HG03342 (cell line): ENCODE results near the gene GRM8.
"Not testable (repeated sequence)": the region's sequence is repeated elsewhere in the genome, so short reads cannot be mapped to it uniquely, and the experiment has no call there.

Experiments used
- ATAC-seq: cut with Tn5 transposase; IDR thresholded peaks from one replicate; pipeline ENCODE4 v1.9.1; 2021; ENCODE audit warnings: mild to moderate bottlenecking, moderate library complexity; ENCODE audit not compliant: unreplicated experiment

Gene GRM8

GRCh38 chr7:126685018-126685573 is 567.6 kb downstream of the GRM8 start:
- no peak for ATAC-seq

- no peak for ATAC-seq
Observed at GRCh38 chr7:126682176-126682575, 570.6 kb downstream of the GRM8 start.

- not testable (repeated sequence) for ATAC-seq
Observed at GRCh38 chr7:126668762-126669161, 584.0 kb downstream of the GRM8 start.

- ATAC-seq, result no peak
Observed at GRCh38 chr7:126668367-126668752, 584.4 kb downstream of the GRM8 start.

- ATAC-seq, result no peak
Observed at GRCh38 chr7:126667742-126668366, 584.9 kb downstream of the GRM8 start.

GRCh38 chr7:126662856-126663255 is 589.9 kb downstream of the GRM8 start:
- no peak for ATAC-seq

- peak; percentile 85 for ATAC-seq
Observed at GRCh38 chr7:126659124-126659523, 593.6 kb downstream of the GRM8 start.

- peak; percentile 16 for ATAC-seq
Observed at GRCh38 chr7:126658684-126659083, 594.1 kb downstream of the GRM8 start.

GRCh38 chr7:126657599-126658358 is 595.0 kb downstream of the GRM8 start:
- peak; percentile 74 for ATAC-seq

GRCh38 chr7:126657137-126657536 is 595.6 kb downstream of the GRM8 start:
- ATAC-seq, result no peak

- ATAC-seq, result no peak
Observed at GRCh38 chr7:126656165-126656564, 596.6 kb downstream of the GRM8 start.

- no peak for ATAC-seq
Observed at GRCh38 chr7:126637538-126637937, 615.2 kb downstream of the GRM8 start.

- no peak for ATAC-seq
Observed at GRCh38 chr7:126635545-126635944, 617.2 kb downstream of the GRM8 start.

GRCh38 chr7:126608339-126608776 is 644.4 kb downstream of the GRM8 start:
- ATAC-seq, result no peak

- ATAC-seq, result no peak
Observed at GRCh38 chr7:126606331-126606730, 646.4 kb downstream of the GRM8 start.

- no peak for ATAC-seq
Observed at GRCh38 chr7:126605553-126605952, 647.2 kb downstream of the GRM8 start.

- no peak for ATAC-seq
Observed at GRCh38 chr7:126605056-126605455, 647.7 kb downstream of the GRM8 start.

GRCh38 chr7:126589068-126589684 is 663.6 kb downstream of the GRM8 start:
- ATAC-seq, result no peak

- ATAC-seq, result no peak
Observed at GRCh38 chr7:126578338-126578737, 674.4 kb downstream of the GRM8 start.

GRCh38 chr7:126574276-126575250 is 678.2 kb downstream of the GRM8 start:
- no peak for ATAC-seq

- ATAC-seq, result peak; percentile 55
Observed at GRCh38 chr7:126570845-126571244, 681.9 kb downstream of the GRM8 start.
